ENCODE results near the gene TMPRSS5.
"Not testable (repeated sequence)": the region's sequence is repeated elsewhere in the genome, so short reads cannot be mapped to it uniquely, and the experiment has no call there.

TMPRSS5 gene

DNA sequence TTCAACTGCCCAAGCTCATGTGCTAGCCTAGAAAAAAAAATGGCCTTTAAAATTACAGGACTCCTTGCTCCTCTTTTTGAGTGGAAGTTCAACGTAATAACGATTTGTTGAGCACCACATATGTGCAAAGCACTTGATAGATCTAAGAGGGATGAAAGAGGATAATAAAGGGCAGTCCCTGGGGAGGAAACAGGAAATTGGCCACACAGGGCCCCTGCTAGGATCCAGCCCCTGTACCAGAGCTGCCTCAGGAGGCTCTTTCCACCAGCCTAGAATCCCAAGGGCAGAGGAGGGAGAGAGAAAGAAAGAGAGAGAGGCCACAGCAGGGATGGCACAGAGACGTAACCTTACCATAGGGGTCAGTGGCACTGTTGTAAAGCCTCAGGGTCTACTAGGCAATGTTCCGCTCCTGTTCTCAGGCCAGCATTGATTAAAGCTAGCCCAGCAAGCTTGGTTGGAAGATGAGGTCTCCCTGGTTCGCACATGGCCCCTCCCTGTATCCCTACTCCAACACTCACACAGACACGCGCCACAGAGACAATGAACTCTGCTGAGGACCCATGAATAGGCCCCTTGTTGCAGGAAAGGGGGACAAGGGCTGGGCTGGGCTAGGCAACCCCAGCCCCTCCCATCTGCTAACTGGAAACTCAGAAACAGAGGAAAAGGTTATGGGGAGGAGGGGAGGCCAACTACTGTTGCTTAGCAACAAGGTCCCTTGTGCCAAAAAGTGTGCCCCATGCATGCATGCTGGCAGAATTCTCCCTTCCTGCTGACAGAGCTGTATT, at the start of gene TMPRSS5:
Gene TMPRSS5 (minus strand): TSS at position 438 of the 785 bp plus-strand sequence. CDS start 84 bp downstream, at position 354.
- no peak for DNase-seq

DNA sequence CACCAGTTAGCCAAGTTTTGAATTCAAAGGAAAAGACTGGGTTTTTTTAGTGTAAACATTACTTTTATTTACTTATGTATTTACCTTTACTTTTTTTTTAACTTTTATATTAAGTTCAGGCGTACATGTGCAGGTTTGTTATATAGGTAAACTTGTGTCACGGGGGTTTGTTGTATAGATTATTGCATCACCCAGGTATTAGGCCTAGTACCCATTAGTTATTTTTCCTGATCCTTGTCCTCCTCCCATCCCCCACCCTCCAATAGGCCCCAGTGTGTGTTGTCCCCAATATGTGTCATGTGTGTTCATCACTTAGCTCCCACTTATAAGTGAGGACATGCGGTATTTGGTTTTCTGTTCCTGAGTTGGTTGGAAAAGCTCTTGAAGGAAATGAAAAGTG, 46.8 kb upstream of the TMPRSS5 start:
- DNase-seq, result no peak

DNA sequence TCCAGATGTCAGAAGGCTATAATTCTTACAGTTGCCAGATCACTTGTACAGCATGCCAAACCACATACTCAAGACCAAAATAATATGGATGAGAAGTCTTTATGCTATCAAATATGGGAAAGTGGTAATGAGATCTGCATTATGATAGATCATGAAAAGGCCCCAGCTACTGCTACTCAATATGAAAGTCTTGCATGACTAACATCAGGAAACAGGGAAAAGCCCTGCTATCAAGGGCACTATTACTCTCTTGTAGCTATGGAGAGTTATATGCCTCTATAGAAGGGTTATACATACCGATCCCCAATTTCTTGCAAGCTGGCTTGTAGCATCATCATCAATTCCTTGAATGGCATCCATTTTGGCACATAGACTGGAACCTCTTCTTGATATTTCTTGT, 30.2 kb upstream of the TMPRSS5 start:
- no peak for DNase-seq

DNA sequence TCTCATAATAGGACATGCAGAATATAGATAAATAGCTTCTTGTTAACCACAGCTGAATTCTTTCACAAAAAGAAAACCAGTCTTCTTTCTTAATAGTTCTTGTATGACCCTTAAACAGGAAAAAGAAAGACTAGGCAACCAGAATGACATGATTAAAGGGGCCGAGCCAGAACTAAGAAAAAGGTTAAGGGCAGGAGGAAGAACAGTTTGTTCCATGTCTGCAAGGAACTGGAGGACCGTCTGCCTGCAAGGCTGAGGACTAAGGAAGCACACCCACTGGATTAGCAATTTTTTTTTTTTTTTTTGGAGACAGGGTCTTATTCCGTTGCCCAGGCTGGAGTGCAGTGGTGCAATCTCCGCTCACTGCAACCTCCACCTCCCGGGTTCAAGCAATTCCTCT, 26.0 kb upstream of the TMPRSS5 start:
- DNase-seq, result no peak

DNA sequence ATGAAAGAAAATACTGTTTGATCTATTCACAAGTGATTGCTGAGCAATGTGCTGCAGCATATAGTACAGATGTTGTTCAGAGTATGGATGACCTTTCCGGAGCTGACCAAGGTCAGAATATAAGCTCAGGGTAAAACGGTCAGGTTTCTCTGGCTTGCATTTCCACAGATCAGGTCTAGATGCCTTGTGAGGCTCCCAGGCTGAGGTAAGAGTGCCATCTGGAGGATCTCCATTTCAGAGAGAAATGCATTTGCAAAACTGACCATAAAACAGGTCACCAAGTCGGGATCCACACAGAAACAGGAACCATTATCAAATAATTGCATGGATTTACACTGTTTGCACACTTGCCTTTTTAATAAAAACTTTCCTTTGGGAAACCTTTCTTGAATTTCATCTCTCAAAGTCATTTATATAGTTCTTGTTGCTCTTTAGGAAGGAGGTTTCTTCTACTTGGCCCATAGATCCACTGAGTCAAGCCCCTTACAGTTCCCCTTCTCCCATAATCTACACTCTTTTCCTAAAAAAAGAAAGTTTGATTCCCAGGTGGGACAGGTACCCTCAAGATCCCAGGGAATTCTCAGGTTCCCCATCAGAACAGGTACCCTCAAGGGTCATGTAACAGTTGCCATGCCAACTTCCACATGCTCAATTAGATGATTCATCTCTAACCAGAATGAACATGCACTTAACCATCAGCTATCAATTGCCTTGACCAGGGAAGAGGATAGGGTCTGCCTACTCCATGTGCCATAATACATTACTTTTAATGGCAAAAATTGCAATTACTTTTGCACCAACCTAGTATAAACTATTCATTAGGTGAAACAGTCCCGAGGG, 25.0 kb upstream of the TMPRSS5 start:
- DNase-seq, result peak; percentile 42

DNA sequence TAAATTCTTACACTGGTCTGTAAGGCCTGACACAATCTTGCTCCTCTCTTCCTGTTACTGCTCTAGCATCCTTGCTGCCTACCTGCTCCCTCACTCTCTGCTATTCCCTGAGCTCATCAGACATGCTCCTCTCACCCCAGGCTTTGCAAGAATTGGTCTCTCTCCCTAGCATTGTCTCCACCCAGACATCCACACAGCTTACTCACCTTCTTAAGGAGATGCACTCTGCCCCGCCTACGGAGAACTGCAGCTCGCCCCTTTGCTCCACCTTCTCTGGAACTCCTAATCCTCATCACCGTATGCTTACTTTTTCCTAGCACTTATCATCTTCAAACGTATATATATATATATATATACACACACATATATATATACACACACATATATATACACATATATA, 23.3 kb upstream of the TMPRSS5 start:
- DNase-seq, result no peak

DNA sequence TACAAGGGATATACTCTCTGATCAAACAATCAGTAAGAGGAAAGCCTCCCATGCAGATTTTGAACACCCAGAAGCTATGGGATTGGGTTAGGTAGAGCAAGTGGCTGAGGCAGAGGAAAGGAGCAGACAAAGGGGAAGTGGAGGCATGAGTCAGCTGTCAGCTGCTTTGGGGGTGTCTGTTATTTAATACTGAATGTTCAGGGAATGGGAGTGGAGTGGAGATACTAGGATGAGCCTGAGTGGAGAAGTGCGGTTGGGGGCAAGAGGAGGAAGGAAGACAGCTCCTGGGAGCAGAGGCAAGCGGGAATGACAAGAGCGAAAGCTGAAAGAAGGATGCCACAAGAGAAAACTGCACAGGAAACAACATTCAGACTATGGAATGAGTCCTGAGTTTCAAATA, 22.7 kb upstream of the TMPRSS5 start:
- DNase-seq, result no peak

DNA sequence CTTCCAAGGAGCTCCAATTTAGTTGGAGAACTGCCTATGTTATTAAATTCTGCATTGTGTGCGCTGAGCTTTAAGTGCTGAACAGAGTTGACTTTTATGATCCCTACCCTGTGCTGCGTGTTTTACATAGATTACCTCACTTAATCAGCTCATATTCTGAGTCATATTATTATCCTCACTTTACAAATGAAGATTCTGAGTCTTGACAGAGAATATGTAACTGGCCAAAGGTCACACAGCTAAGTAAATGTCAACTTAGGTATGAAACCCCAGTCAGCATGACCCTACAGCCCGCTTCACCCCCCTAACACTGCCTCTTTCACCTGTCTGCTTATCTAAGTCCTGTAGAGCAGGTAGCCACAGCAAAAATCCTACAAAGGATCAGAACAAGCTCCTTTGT, 19.8 kb upstream of the TMPRSS5 start:
- no peak for DNase-seq

DNA sequence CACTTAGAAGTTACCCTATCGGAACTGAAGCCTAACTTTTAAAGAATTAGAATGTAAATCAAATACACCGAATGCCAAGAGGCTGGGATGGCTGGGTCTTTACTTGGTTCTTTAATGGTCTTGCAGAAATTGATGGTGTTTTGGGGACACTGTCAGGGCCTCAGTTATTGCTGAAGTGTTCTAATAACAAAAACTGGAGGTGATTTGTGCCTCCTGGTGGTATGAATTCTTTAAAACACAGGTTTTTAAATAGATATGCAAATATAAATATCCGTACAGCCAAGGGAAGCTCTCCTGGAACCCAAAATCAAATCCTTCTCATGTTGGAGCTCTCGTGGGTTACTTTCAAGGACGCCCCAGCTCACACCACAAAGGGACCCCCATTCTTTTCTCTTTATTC, 19.3 kb upstream of the TMPRSS5 start:
- DNase-seq, result no peak

DNA sequence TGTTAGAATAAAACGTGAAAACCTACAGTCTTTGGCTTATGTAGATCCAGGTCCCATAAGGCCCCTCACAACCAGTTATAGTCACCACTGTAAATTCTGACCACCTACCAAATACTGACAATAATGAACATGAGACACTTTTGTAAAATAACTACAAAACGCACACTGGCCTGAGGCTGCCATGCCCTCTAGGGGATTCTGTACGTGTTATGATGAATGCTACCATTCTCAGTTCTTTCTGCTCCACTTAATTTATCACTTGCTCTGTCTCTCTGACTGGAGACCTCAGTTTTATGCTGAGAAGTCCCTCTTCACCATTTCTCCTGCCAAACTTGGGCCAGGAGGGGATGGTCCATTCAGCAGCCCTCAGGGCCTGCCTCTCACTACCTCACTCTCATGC, 18.7 kb upstream of the TMPRSS5 start:
- no peak for DNase-seq

DNA sequence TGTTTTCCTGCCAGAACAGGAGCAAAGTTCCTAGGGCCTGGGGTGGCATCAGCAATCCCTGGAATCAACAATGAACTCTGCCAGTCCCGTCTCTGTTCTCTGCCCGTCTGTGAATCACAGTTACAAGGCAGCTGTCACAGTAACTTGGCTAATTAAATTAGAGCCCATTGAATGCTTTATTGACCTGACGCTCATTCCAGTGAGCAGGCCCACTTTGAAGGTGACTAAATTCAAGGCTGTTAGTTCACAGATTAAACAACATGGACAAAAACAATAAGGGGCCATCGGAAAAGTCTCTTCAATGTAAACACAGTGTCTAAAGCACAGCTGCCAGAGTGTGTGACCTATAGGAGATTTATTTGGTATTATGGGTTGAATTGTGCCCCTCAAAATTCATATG, 17.7 kb upstream of the TMPRSS5 start:
- no peak for DNase-seq

DNA sequence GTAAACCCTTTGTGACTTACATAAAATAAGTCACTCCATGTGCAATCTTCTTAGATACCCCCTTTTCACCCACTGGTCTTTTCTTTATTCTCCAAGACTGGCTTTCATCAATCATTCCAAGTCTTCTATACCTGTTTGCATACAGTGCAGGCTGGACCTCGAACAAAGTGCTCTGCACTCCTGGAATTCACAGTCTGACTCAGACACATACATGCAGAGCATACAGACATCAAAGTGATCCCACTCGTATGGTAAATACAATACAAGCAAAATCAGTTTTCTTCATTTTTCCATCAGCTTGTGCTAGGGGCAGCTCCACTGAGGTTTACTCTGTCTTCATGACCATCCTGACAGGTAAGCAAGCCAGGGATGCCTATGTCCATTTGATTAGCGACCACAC, 16.8 kb upstream of the TMPRSS5 start:
- no peak for DNase-seq

DNA sequence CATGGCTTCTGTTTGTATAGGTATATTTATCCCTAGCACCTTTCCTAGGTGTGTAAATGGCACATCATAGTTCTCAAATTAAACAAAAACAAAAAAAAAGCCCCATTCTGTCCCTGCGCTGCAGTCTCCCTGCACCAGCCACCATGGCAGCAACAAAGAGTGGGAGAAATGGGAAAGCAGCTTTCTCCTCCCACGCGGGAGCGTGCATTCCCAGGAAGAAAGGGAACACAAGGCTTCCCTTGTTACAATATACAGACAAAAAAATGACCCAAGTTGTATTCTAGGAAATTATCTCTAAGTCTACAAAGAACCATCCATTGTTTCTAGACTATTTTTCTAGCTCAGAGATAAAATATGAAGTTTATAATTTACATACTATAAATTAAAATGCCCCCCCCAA, 16.1 kb upstream of the TMPRSS5 start:
- no peak for DNase-seq

DNA sequence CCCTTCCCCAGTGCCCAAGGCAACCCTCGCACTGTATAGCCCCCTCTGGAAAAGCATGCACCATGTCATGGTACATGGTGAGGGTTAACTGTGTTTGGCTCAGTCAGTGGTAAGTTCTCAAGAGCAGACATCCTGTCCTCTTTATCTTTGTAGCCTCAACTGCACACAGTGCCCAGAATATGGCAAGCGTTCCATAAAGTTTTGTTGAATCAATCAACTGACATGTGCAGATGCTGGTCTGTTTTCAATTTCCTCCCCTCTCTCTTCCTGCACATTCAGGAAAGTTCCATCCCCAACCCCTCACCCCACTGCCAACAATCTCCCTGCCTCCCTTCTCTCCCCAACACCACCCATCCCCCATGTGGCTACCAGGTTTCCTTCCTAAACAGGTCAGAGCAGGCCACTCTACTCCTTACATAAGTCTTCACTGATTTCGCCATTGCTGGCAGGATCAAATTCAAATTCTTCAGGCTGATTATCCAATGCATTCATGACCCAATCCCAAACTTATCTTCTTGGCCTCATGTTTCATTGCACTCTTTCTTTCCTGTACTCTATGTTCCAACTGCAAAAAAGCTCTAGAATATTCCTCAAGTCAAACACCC, 15.5 kb upstream of the TMPRSS5 start:
- no peak for DNase-seq

DNA sequence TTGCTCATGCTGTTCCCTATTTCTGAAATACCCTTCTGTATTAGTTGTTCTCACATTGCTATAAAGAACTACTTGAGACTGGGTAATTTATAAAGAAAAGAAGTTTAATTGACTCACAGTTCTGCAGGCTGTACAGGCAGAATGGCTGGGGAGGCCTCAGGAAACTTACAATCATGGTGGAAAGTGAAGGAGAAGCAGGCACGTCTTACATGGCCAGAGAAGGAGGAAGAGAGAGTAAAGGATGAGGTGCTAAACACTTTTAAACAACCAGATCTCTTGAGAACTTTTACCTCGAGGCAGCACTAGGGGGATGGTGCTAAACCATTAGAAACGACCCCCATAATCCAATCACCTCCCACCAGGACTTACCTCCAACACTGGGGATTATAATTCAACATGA, 14.4 kb upstream of the TMPRSS5 start:
- DNase-seq, result not testable (repeated sequence)

DNA sequence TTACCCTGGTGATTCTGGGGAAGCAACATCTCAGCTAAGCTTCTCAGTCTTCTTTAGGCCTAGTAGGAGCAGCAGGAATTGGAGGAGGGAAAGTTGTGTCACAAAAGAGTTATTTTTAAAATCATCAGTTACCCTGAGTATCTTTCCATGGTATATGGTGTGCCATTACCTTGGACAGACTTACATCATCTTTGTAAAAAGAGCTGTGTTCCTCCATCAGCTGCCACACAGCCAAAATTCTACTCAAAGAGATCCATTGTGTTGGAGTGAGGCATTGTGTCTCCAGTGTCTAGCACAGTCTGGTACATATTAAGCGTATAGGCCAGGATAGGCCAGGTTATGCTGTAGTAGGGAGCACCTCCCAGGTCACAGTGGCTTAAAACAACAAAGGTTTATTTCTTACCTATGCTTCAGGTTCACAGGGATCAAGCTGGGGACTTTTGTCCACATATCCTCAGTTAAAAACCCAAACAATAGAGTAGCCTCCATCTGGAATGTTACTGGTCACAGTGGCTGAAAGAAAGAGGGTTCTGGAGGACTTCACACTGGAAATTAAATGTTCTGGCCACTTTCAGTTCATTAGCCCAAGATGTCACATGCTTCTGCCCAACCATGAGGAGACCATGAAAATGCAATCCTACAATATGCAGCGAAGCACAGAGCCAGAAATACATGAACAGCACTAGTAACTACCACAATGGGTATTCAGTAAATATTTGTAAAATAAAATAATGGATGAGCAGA, 9.9 kb upstream of the TMPRSS5 start:
- DNase-seq, result no peak

DNA sequence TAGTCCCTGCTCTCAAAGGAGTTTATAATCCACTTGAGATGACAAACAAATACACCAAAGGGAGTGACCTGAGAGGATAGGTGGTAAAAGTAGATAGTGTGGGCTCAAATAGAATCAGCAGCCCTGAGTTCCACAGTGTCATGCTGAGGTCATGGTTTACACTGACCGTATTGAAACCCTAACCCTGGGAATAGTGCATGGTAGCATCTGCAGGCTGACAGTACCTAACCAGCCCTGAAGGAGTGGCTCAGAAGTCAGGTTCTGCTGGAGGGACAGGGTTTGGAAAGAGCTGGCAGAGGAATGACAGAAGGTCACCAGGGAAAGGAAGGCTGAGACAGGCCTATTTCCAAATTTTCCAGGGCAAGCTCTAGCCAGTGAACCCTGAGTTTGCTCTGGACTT, 9.2 kb upstream of the TMPRSS5 start:
- no peak for DNase-seq

DNA sequence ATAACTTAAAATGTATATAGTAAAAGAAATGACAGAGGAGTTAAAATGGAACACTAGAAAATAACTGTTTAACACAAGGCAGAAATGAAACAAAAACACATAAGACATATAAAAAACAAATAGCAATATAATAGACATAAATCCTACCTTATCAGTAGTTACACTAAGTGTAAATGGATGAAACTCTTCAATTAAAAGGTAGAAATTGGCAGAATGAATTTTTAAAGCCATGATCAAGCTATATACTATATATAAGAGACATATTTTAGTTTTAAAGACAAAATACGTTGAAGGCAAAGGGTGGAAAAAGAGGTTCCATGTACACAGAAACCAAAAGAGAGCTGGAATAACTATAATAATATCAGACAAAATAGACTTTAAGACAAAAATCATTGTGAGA, 4.9 kb upstream of the TMPRSS5 start:
- DNase-seq, result no peak

DNA sequence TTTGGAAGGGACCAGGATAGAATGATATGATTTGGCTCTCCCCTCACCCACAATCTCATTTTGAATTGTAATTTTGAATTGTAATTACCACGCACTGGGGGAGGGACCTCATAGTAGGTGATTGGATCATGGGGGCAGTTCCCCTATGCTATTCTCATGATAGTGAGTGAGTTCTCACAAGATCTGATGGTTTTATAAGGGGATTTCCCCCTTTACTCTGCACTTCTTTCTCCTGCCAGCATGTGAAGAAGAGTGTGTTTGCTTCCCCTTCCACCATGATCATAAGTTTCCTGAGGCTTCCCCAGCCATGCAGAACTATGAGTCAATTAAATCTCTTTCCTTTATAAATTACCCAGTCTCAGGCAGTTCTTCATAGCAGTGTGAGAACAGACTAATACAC, 2.6 kb downstream of the TMPRSS5 start:
- DNase-seq, result not testable (repeated sequence)

DNA sequence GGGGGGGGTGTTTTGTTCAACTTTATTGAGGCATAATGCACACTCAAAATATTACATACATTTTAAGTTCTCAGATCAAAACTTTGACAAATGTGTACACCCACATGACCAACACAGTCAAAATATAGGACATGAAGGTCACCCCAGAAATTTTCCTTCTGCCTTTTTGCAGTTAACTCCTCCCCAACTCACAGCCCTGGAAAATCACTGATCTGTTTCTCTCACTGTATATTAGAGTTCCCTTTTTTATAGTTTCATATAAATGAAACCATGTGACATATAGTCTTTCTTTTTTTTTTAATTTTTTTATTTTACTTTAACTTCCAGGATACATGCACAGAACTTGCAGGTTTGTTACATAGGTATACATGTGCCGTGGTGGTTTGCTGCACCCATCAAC, 4.6 kb downstream of the TMPRSS5 start:
- DNase-seq, result no peak

DNA sequence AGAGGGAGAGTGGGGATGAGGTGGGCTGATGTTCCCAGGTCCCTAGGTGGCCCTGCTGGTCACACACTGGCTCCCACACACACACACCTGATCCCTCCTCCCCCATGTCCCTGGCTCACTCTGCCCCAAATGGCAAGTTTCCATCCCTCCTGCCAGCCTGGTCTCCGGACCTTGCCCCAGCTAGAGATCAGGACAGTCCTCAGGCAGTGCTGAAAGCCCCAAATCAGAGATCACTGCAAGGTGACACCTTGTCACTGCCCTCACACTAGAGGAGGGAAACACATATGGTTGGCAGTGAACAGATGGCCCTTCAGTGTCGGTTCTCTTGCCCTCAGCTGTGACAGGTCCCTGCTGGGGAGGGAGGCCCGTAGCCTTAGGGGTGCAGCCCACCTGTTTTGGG, 7.6 kb downstream of the TMPRSS5 start:
- no peak for DNase-seq

DNA sequence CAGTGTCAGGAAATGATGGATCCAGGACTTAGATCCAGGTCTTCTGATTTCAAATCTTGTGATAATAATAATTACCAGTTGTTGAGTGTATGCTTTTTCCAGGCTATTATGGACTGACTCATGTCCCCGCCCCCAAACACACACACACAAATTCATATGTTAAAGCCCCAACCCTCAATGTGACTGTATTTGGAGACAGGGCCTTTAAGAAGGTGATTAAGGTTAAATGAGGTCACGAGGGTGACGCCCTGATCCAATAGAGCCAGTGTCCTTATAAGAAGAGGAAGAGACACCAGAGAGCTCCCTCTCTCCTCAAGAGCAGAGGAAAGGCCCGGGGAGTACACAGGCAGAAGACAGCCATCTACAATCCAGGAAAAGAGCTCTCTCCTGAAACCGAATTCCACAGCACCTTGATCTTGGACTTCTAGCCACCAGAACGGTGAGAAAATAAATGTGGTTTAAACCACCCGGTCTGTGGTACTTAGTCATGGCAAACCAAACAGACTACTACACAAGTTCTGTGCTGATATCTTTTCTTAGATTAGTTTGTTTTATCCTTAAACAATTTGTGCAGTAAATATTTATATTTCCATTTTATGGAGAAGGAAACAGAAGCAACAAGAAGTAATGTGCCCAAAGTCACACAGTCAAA, 8.2 kb downstream of the TMPRSS5 start:
- no peak for DNase-seq

DNA sequence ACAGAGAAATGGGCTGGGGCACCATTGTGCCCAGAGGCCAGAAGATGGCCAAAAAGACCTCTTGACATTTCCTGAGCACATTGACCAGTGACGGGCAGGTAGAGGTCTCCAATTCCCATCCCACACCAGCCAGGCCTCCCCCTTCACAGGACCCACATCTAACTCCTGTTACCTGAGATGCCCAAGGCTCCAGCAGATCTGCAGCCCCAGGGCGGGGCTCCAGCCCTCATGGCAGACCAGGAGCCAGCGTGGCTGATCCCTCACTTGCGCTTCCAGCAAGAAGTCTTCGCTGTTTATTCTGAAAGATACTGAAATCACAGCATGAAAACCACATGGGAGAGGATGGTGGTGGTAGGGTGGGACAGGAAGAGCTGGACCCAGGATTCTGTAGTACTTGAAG, 9.0 kb downstream of the TMPRSS5 start:
- no peak for DNase-seq

Data from NCI-H510A treated with DMSO at 0.1 percent for 48 hours (cell line).